ENCODE results near the gene TMEM125.

Gene TMEM125

GRCh38 chr1:43269627-43270375 is at the start of gene TMEM125:
Gene TMEM125 (plus strand): TSS chr1:43269983. CDS start chr1:43272723, 2,740 bp downstream.
- no peak for DNase-seq

GRCh38 chr1:43220905-43221778 is 48.6 kb upstream of the TMEM125 start:
- DNase-seq, result no peak

- no peak for DNase-seq
Measured at GRCh38 chr1:43221797-43222196, 48.0 kb upstream of the TMEM125 start.

- no peak for DNase-seq
Measured at GRCh38 chr1:43222879-43223278, 46.9 kb upstream of the TMEM125 start.

GRCh38 chr1:43225168-43225567 is 44.6 kb upstream of the TMEM125 start:
- no peak for DNase-seq

GRCh38 chr1:43227143-43227764 is 42.5 kb upstream of the TMEM125 start:
- peak; percentile 41 to 77 for DNase-seq

- no peak for DNase-seq
Measured at GRCh38 chr1:43229826-43230780, 39.7 kb upstream of the TMEM125 start.

GRCh38 chr1:43232074-43232473 is 37.7 kb upstream of the TMEM125 start:
- no peak for DNase-seq

- no peak for DNase-seq
Measured at GRCh38 chr1:43232482-43232881, 37.3 kb upstream of the TMEM125 start.

GRCh38 chr1:43233631-43234030 is 36.2 kb upstream of the TMEM125 start:
- no peak for DNase-seq

- DNase-seq, result no peak
Measured at GRCh38 chr1:43234267-43234666, 35.5 kb upstream of the TMEM125 start.

- DNase-seq, result no peak
Measured at GRCh38 chr1:43235040-43235439, 34.7 kb upstream of the TMEM125 start.

- no peak for DNase-seq
Measured at GRCh38 chr1:43235451-43236121, 34.2 kb upstream of the TMEM125 start.

- no peak for DNase-seq
Measured at GRCh38 chr1:43237121-43237520, 32.7 kb upstream of the TMEM125 start.

- peak; percentile 5 to 49 for DNase-seq
Measured at GRCh38 chr1:43238085-43238484, 31.7 kb upstream of the TMEM125 start.

- DNase-seq, result no peak
Measured at GRCh38 chr1:43238991-43239469, 30.8 kb upstream of the TMEM125 start.

GRCh38 chr1:43239484-43239883 is 30.3 kb upstream of the TMEM125 start:
- no peak for DNase-seq

GRCh38 chr1:43241413-43241836 is 28.4 kb upstream of the TMEM125 start:
- DNase-seq, result no peak

- no peak for DNase-seq
Measured at GRCh38 chr1:43243299-43243698, 26.5 kb upstream of the TMEM125 start.

- DNase-seq, result no peak
Measured at GRCh38 chr1:43246466-43247213, 23.1 kb upstream of the TMEM125 start.
